Trophoblast cell (in vitro differentiated cells and primary cell): ENCODE measurements around the gene RPS19.
A peak's percentile ranks its signal among the peaks of the same experiment; 100 is the strongest.
"Not testable (repeated sequence)": the region's sequence is repeated elsewhere in the genome, so short reads cannot be mapped to it uniquely, and the experiment has no call there.

Experiments
- DNase-seq, 2 donors: peaks; one replicate each; pipeline ENCODE4 v3.0.0-alpha.2; 2016
- H2AFZ ChIP-seq: 2 replicates; pipeline ENCODE4 v1.6.1; 2013; ENCODE audit warnings: low read length, moderate library complexity, mild to moderate bottlenecking; ENCODE audit not compliant: insufficient read depth, poor library complexity
- H2AK5ac ChIP-seq: 2 replicates; pipeline ENCODE4 v1.6.1; 2013; ENCODE audit warnings: mild to moderate bottlenecking, low read length
- H2BK120ac ChIP-seq: 2 replicates; pipeline ENCODE4 v1.6.1; 2013; ENCODE audit warnings: low read length, mild to moderate bottlenecking, moderate library complexity; ENCODE audit not compliant: insufficient read depth, poor library complexity
- H2BK12ac ChIP-seq: 2 replicates; pipeline ENCODE4 v1.6.1; 2013; ENCODE audit warnings: mild to moderate bottlenecking, low read length, moderate library complexity
- H2BK5ac ChIP-seq: 2 replicates; pipeline ENCODE4 v1.6.1; 2013; ENCODE audit warnings: low read length, low read depth, moderate library complexity, mild to moderate bottlenecking; ENCODE audit not compliant: poor library complexity
- H3K14ac ChIP-seq: 2 replicates; pipeline ENCODE4 v1.6.1; 2013; ENCODE audit warnings: mild to moderate bottlenecking, low read length
- H3K18ac ChIP-seq: 2 replicates; pipeline ENCODE4 v1.6.1; 2013; ENCODE audit warnings: mild to moderate bottlenecking, low read length
- H3K23ac ChIP-seq: 2 replicates; pipeline ENCODE4 v1.6.1; 2013; ENCODE audit warnings: low read length
- H3K27ac ChIP-seq: 2 replicates; pipeline ENCODE4 v1.5.1; 2013; ENCODE audit warnings: low read depth, mild to moderate bottlenecking, inconsistent platforms, low read length, moderate library complexity
- H3K27me3 ChIP-seq: 2 replicates; pipeline ENCODE4 v1.6.1; 2013; ENCODE audit warnings: inconsistent platforms, mild to moderate bottlenecking, low read length, moderate library complexity; ENCODE audit not compliant: insufficient read depth
- H3K36me3 ChIP-seq, 2 experiments: 1 replicate in 1 of 2; 2 replicates in 1 of 2; pipeline ENCODE4 v1.6.1; 2013; ENCODE audit warnings: low read length in 2 of 2, mild to moderate bottlenecking in 2 of 2, moderate library complexity in 1 of 2; ENCODE audit not compliant: insufficient read depth in 2 of 2, control insufficient read depth in 1 of 2
- H3K4ac ChIP-seq: 2 replicates; pipeline ENCODE4 v1.6.1; 2013; ENCODE audit warnings: low read depth, mild to moderate bottlenecking, low read length, moderate library complexity
- H3K4me1 ChIP-seq, 2 experiments: 1 replicate in 1 of 2; 2 replicates in 1 of 2; pipeline ENCODE4 v1.6.1; 2013; ENCODE audit warnings: low read length in 2 of 2, mild to moderate bottlenecking in 2 of 2, moderate library complexity in 1 of 2; ENCODE audit not compliant: insufficient read depth in 2 of 2, control insufficient read depth in 1 of 2
- H3K4me2 ChIP-seq: 2 replicates; pipeline ENCODE4 v1.6.1; 2013; ENCODE audit warnings: inconsistent platforms, mild to moderate bottlenecking, low read length, moderate library complexity
- H3K4me3 ChIP-seq: 2 replicates; pipeline ENCODE4 v1.5.1; 2013; ENCODE audit warnings: mild to moderate bottlenecking, low read depth, low read length, inconsistent platforms
- H3K79me1 ChIP-seq: one replicate; pipeline ENCODE4 v1.6.1; 2013; ENCODE audit warnings: low read length
- H3K79me2 ChIP-seq: 2 replicates; pipeline ENCODE4 v1.6.1; 2013; ENCODE audit warnings: low read length, mild to moderate bottlenecking; ENCODE audit not compliant: control insufficient read depth, insufficient read depth, poor library complexity
- H3K9ac ChIP-seq: 2 replicates; pipeline ENCODE4 v1.6.1; 2013; ENCODE audit warnings: mild to moderate bottlenecking, low read length
- H3K9me3 ChIP-seq: 2 replicates; pipeline ENCODE4 v1.6.1; 2013; ENCODE audit warnings: low read depth, mild to moderate bottlenecking, control low read depth, inconsistent platforms, low read length; ENCODE audit not compliant: insufficient read depth
- H4K12ac ChIP-seq: 2 replicates; pipeline ENCODE4 v1.6.1; 2013; ENCODE audit warnings: low read depth, mild to moderate bottlenecking, low read length, moderate library complexity
- H4K8ac ChIP-seq: 2 replicates; pipeline ENCODE4 v1.6.1; 2013; ENCODE audit warnings: low read depth, mild to moderate bottlenecking, low read length, moderate library complexity
- H4K91ac ChIP-seq: one replicate; pipeline ENCODE4 v1.6.1; 2013; ENCODE audit warnings: low read depth, mild to moderate bottlenecking, low read length, moderate library complexity
- WGBS: extraction: QIAGEN DNeasy Blood & Tissue Kit; methylation state at CpG from one replicate; pipeline ENCODE4 v1.1.7; 2013; ENCODE audit warnings: missing lambda C conversion rate; ENCODE audit not compliant: insufficient read length, insufficient coverage; ENCODE audit errors: extremely low coverage; 5-methylcytosine and 5-hydroxymethylcytosine counted together

RPS19 gene

GRCh38 chr19:41875973-41876372, 15.9 kb downstream of the RPS19 start:
- H4K8ac ChIP-seq, H3K27ac ChIP-seq, H3K27me3 ChIP-seq, H2BK5ac ChIP-seq, H4K91ac ChIP-seq, H3K4me2 ChIP-seq, H3K4ac ChIP-seq, H3K23ac ChIP-seq, H2AFZ ChIP-seq, H3K9me3 ChIP-seq, H3K79me1 ChIP-seq, H2BK12ac ChIP-seq, H4K12ac ChIP-seq, H3K14ac ChIP-seq, H3K79me2 ChIP-seq, H3K4me1 ChIP-seq, H3K4me3 ChIP-seq, H3K9ac ChIP-seq, H2BK120ac ChIP-seq, DNase-seq, H2AK5ac ChIP-seq, H3K18ac ChIP-seq: not testable (repeated sequence)
- WGBS: no CpG with 5 or more reads among the region's 3 CpGs
- H3K36me3 ChIP-seq: peaks cover 13 to 15% of the 10 kb centered on the region in 2 experiments

GRCh38 chr19:41876847-41877832, 17.1 kb downstream of the RPS19 start, which contains the start of gene CD79A:
TSS of gene CD79A (plus strand) at chr19:41877279. CDS start at chr19:41877305, 26 bp downstream.
- H2BK12ac ChIP-seq: no peak within 1 kb of the TSS
- H3K27me3 ChIP-seq: peaks cover 2% of the 10 kb centered on the region
- no peak within 1 kb of the TSS for H2AFZ ChIP-seq
- no peaks in the 10 kb centered on the region for H3K9me3 ChIP-seq
- H3K79me1 ChIP-seq: no peaks in the 10 kb centered on the region
- H3K4me2 ChIP-seq: no peak within 1 kb of the TSS
- no peaks in the 10 kb centered on the region for H3K4me1 ChIP-seq
- peaks cover 2 to 3% of the 10 kb centered on the region in 2 experiments for H3K36me3 ChIP-seq
- no peak for DNase-seq
- H3K14ac ChIP-seq: no peak within 1 kb of the TSS
- H3K9ac ChIP-seq: no peak within 1 kb of the TSS
- no peak within 1 kb of the TSS for H3K23ac ChIP-seq
- H3K4ac ChIP-seq: no peak within 1 kb of the TSS
- no peak within 1 kb of the TSS for H3K27ac ChIP-seq
- H3K4me3 ChIP-seq: no peak within 1 kb of the TSS
- WGBS: no CpG with 5 or more reads among the region's 9 CpGs
- no peaks in the 10 kb centered on the region for H3K79me2 ChIP-seq
- no peak within 1 kb of the TSS for H4K91ac ChIP-seq
- no peak within 1 kb of the TSS for H2AK5ac ChIP-seq
- H2BK5ac ChIP-seq: no peak within 1 kb of the TSS
- no peak within 1 kb of the TSS for H4K12ac ChIP-seq
- no peak within 1 kb of the TSS for H2BK120ac ChIP-seq
- H4K8ac ChIP-seq: no peak within 1 kb of the TSS
- no peak within 1 kb of the TSS for H3K18ac ChIP-seq

GRCh38 chr19:41877916-41878905, 18.2 kb downstream of the RPS19 start:
- Histone ChIP-seq H3K79me1 (peaks cover 8% of the 10 kb centered on the region), H3K4me1 (no peaks in the 10 kb centered on the region), H3K27ac (no peak overlapping the region), H3K14ac (no peak overlapping the region), H4K8ac (no peak overlapping the region), H3K79me2 (peaks cover 3% of the 10 kb centered on the region), H4K12ac (no peak overlapping the region), H3K4ac (no peak overlapping the region), H2AFZ (no peak overlapping the region), H2BK12ac (no peak overlapping the region), H2AK5ac (no peak overlapping the region), H3K18ac (no peak overlapping the region), H2BK5ac (no peak overlapping the region), H3K27me3 (peaks cover 2% of the 10 kb centered on the region), H4K91ac (no peak overlapping the region), H3K9me3 (no peaks in the 10 kb centered on the region), H3K9ac (peak overlapping the region; percentile 33), H3K36me3 (no peaks in the 10 kb centered on the region), H3K4me3 (no peak overlapping the region), H3K4me2 (no peak overlapping the region), H3K23ac (no peak overlapping the region), H2BK120ac (no peak overlapping the region)
- no CpG with 5 or more reads among the region's 17 CpGs for WGBS
- no peak for DNase-seq

GRCh38 chr19:41879080-41879479, 19.0 kb downstream of the RPS19 start:
- Histone ChIP-seq H3K4me1 (no peaks in the 10 kb centered on the region), H4K12ac (no peak overlapping the region), H4K91ac (no peak overlapping the region), H4K8ac (no peak overlapping the region), H3K9ac (no peak overlapping the region), H2BK5ac (no peak overlapping the region), H3K36me3 (no peaks in the 10 kb centered on the region), H3K27ac (no peak overlapping the region), H2AFZ (no peak overlapping the region), H3K4ac (no peak overlapping the region), H3K79me1 (peaks cover 12% of the 10 kb centered on the region), H3K27me3 (peaks cover 2% of the 10 kb centered on the region), H3K14ac (no peak overlapping the region), H2BK120ac (no peak overlapping the region), H2BK12ac (no peak overlapping the region), H3K18ac (no peak overlapping the region), H3K23ac (no peak overlapping the region), H2AK5ac (no peak overlapping the region), H3K9me3 (no peaks in the 10 kb centered on the region), H3K4me2 (no peak overlapping the region), H3K79me2 (peaks cover 7% of the 10 kb centered on the region), H3K4me3 (peak overlapping the region; percentile 30)
- DNase-seq: no peak
- no CpG with 5 or more reads among the region's 21 CpGs for WGBS
